ENCODE measurements around the gene SHISA9. TPM values are rescaled to one million over a fixed set of nuclear protein-coding genes. Genes with fewer than 3 reads are reported as not detected.

The SHISA9 gene
- total RNA-seq, 2 donors from 2014 or later: 1.8 to 4.6 TPM

- Histone ChIP-seq H3K27me3 (no peaks in the 10 kb centered on the region), H3K4me3 (no peak overlapping the region), H3K36me3 (replicated peaks in 1 of 2; ENCODE audit: insufficient read depth in 1 of 2, low read depth in 2 of 2) (no peaks in the 10 kb centered on the region), H3K4me1 (no peaks in the 10 kb centered on the region), H3K27ac (no peak overlapping the region), H3K9me3 (no peaks in the 10 kb centered on the region)
- no peak for DNase-seq
- TF ChIP-seq CTCF (IDR thresholded peaks at IDR 0.05): no peak
- TF ChIP-seq POLR2A (IDR thresholded peaks at IDR 0.05): no peak
- 79 to 82% methylated on average over 1 of the region's 1 CpG for WGBS, 2 donors
- intact Hi-C loops (cut with DNase I): no loop called here
- no peak for ATAC-seq
Measured at GRCh38 chr16:12881740-12882139, 19.7 kb upstream of the SHISA9 start.

- Histone ChIP-seq H3K27me3 (no peaks in the 10 kb centered on the region), H3K27ac (no peak overlapping the region), H3K4me1 (no peaks in the 10 kb centered on the region), H3K36me3 (replicated peaks in 1 of 2; ENCODE audit: insufficient read depth in 1 of 2, low read depth in 2 of 2) (no peaks in the 10 kb centered on the region), H3K9me3 (no peaks in the 10 kb centered on the region), H3K4me3 (no peak overlapping the region)
- intact Hi-C loops (cut with DNase I): no loop called here
- no peak for DNase-seq
- no peak for ATAC-seq
- 26 to 42% methylated on average over 5 of the region's 5 CpGs for WGBS, 2 donors
- TF ChIP-seq CTCF (IDR thresholded peaks at IDR 0.05) (no peak), POLR2A (IDR thresholded peaks at IDR 0.05) (no peak)
Measured at GRCh38 chr16:12885742-12886141, 15.7 kb upstream of the SHISA9 start.

- ATAC-seq (no peak), DNase-seq (no peak)
- Histone ChIP-seq H3K27me3 (no peaks in the 10 kb centered on the region), H3K36me3 (replicated peaks in 1 of 2; ENCODE audit: insufficient read depth in 1 of 2, low read depth in 2 of 2) (no peaks in the 10 kb centered on the region), H3K27ac (no peak overlapping the region), H3K4me1 (no peaks in the 10 kb centered on the region), H3K4me3 (no peak overlapping the region), H3K9me3 (no peaks in the 10 kb centered on the region)
- TF ChIP-seq POLR2A (IDR thresholded peaks at IDR 0.05) (no peak), CTCF (IDR thresholded peaks at IDR 0.05) (no peak)
- WGBS, 2 donors: 38 to 46% methylated on average over 5 of the region's 5 CpGs
- intact Hi-C loops (cut with DNase I): loop anchor here (10.0 kb wide), 1 partner anchor 563 kb away; no protein-coding TSS in a partner anchor
Measured at GRCh38 chr16:12891836-12892235, 9.6 kb upstream of the SHISA9 start.

GRCh38 chr16:12893050-12893750, 8.2 kb upstream of the SHISA9 start:
- no peaks in the 10 kb centered on the region for H3K36me3 ChIP-seq (replicated peaks in 1 of 2; ENCODE audit: insufficient read depth in 1 of 2, low read depth in 2 of 2)
- intact Hi-C loops (cut with DNase I): loop anchor here (10.0 kb wide), 1 partner anchor 562 kb away; no protein-coding TSS in a partner anchor
- TF ChIP-seq CTCF (IDR thresholded peaks at IDR 0.05) (no peak), POLR2A (IDR thresholded peaks at IDR 0.05) (no peak)
- no peak overlapping the region for H3K27ac ChIP-seq
- WGBS, 2 donors: 68 to 76% methylated on average over 8 of the region's 8 CpGs
- no peak for DNase-seq
- no peaks in the 10 kb centered on the region for H3K4me1 ChIP-seq
- no peaks in the 10 kb centered on the region for H3K9me3 ChIP-seq
- H3K27me3 ChIP-seq: no peaks in the 10 kb centered on the region
- no peak for ATAC-seq
- no peak overlapping the region for H3K4me3 ChIP-seq

- H3K9me3 ChIP-seq: no peaks in the 10 kb centered on the region
- DNase-seq (peak in 3 of 4 donors; percentile 12 to 21 (median 19)), ATAC-seq (no peak)
- TF ChIP-seq CTCF (IDR thresholded peaks at IDR 0.05) (peak; percentile 30 to 70 (median 59)), POLR2A (IDR thresholded peaks at IDR 0.05) (no peak)
- peaks cover 10% of the 10 kb centered on the region for H3K4me1 ChIP-seq
- no peaks in the 10 kb centered on the region for H3K27me3 ChIP-seq
- no peaks in the 10 kb centered on the region for H3K36me3 ChIP-seq (replicated peaks in 1 of 2; ENCODE audit: insufficient read depth in 1 of 2, low read depth in 2 of 2)
- H3K4me3 ChIP-seq: no peak overlapping the region
- 21 to 22% methylated on average over 4 of the region's 4 CpGs for WGBS, 2 donors
- intact Hi-C loops (cut with DNase I): loop anchor here (10.0 kb wide), 1 partner anchor 558 kb away; no protein-coding TSS in a partner anchor
- no peak overlapping the region for H3K27ac ChIP-seq
Measured at GRCh38 chr16:12896562-12896961, 4.8 kb upstream of the SHISA9 start.
